Measurements from ENCODE around the gene TNFRSF19.

Gene TNFRSF19

GRCh38 chr13:23711355-23711754 lies 141.1 kb downstream of the TNFRSF19 start:
- TF ChIP-seq CTCF (IDR thresholded peaks at IDR 0.05; ENCODE audit: borderline replicate concordance, insufficient read depth, low read depth, low read length) = no peak
- no peak overlapping the region for H3K4me3 ChIP-seq (ENCODE audit: low read depth, low read length)

- no peak for TF ChIP-seq CTCF (IDR thresholded peaks at IDR 0.05; ENCODE audit: borderline replicate concordance, insufficient read depth, low read depth, low read length)
- H3K4me3 ChIP-seq (ENCODE audit: low read depth, low read length) = no peak overlapping the region
Observed at GRCh38 chr13:23714672-23715071, 144.5 kb downstream of the TNFRSF19 start.

- H3K4me3 ChIP-seq (ENCODE audit: low read depth, low read length) = no peak overlapping the region
- TF ChIP-seq CTCF (IDR thresholded peaks at IDR 0.05; ENCODE audit: borderline replicate concordance, insufficient read depth, low read depth, low read length) = no peak
Observed at GRCh38 chr13:23715092-23715761, 145.0 kb downstream of the TNFRSF19 start.

GRCh38 chr13:23715762-23716235 lies 145.6 kb downstream of the TNFRSF19 start:
- H3K4me3 ChIP-seq (ENCODE audit: low read depth, low read length) = no peak overlapping the region
- TF ChIP-seq CTCF (IDR thresholded peaks at IDR 0.05; ENCODE audit: borderline replicate concordance, insufficient read depth, low read depth, low read length) = peak; percentile 26; the same call in 1 of the 2 replicates

- H3K4me3 ChIP-seq (ENCODE audit: low read depth, low read length) = no peak overlapping the region
- no peak for TF ChIP-seq CTCF (IDR thresholded peaks at IDR 0.05; ENCODE audit: borderline replicate concordance, insufficient read depth, low read depth, low read length)
Observed at GRCh38 chr13:23716401-23716800, 146.2 kb downstream of the TNFRSF19 start.

- TF ChIP-seq CTCF (IDR thresholded peaks at IDR 0.05; ENCODE audit: borderline replicate concordance, insufficient read depth, low read depth, low read length) = no peak
Observed at GRCh38 chr13:23718996-23719395, 148.8 kb downstream of the TNFRSF19 start.

GRCh38 chr13:23722726-23723453 lies 152.7 kb downstream of the TNFRSF19 start:
- no peak overlapping the region for H3K4me3 ChIP-seq (ENCODE audit: low read depth, low read length)
- no peak for TF ChIP-seq CTCF (IDR thresholded peaks at IDR 0.05; ENCODE audit: borderline replicate concordance, insufficient read depth, low read depth, low read length)

More at GRCh38 chr13:23718996-23719395, 148.8 kb downstream of the TNFRSF19 start:
- H3K4me3 ChIP-seq (ENCODE audit: low read depth, low read length) = no peak overlapping the region

All from GM12875 (cell line).